OCI-LY1 (cell line): ENCODE data around the gene ERBB4.

Experiments used
- EZH2 ChIP-seq: fragments of 200-600 bp; sonication (generic), shearing (Covaris generic); IDR thresholded peaks from 2 replicates; pipeline ENCODE4 v1.8.0; 2017; ENCODE audit warnings: borderline replicate concordance, mixed run types, mild to moderate bottlenecking, antibody characterized with exemption, low read length, moderate library complexity, mixed read lengths
- TF ChIP-seq, protein P1 (sequence below): fragments of 200-600 bp; sonication (generic), shearing (Covaris generic); IDR thresholded peaks from 2 replicates; pipeline ENCODE4 v1.5.1; 2017; ENCODE audit warnings: mild to moderate bottlenecking, antibody characterized with exemption, low read length, moderate library complexity, mixed read lengths

GRCh38 chr2:212540341-212540740 is 1.7 kb upstream of the ERBB4 start:
- TF ChIP-seq EZH2, result no peak
- TF ChIP-seq, protein P1, sequence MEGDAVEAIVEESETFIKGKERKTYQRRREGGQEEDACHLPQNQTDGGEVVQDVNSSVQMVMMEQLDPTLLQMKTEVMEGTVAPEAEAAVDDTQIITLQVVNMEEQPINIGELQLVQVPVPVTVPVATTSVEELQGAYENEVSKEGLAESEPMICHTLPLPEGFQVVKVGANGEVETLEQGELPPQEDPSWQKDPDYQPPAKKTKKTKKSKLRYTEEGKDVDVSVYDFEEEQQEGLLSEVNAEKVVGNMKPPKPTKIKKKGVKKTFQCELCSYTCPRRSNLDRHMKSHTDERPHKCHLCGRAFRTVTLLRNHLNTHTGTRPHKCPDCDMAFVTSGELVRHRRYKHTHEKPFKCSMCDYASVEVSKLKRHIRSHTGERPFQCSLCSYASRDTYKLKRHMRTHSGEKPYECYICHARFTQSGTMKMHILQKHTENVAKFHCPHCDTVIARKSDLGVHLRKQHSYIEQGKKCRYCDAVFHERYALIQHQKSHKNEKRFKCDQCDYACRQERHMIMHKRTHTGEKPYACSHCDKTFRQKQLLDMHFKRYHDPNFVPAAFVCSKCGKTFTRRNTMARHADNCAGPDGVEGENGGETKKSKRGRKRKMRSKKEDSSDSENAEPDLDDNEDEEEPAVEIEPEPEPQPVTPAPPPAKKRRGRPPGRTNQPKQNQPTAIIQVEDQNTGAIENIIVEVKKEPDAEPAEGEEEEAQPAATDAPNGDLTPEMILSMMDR, result no peak
